ENCODE data around the gene FAM20A. TPM values are rescaled to one million over a fixed set of nuclear protein-coding genes. Genes with fewer than 3 reads are reported as not detected.

FAM20A gene
- total RNA-seq, 1 experiment from 2014 or later: 0.11 TPM

GRCh38 chr17:68491381-68492231 is 109.6 kb downstream of the FAM20A start:
- TF ChIP-seq CTCF (conservative IDR thresholded peaks at IDR 0.05; ENCODE audit: low read depth, low read length): no peak
- TF ChIP-seq EZH2phosphoT487 (IDR thresholded peaks at IDR 0.05; ENCODE audit: borderline replicate concordance, low read length): no peak
- TF ChIP-seq EZH2 (IDR thresholded peaks at IDR 0.05; ENCODE audit: low read length, unreplicated experiment): no peak
- BruUV-seq (replicated peaks): no TSS peak
- ChIA-PET CTCF (no interaction called here), POLR2A (ENCODE audit: unreplicated experiment) (no interaction called here)
- H3K9ac ChIP-seq (ENCODE audit: low read length): no peak overlapping the region
- intact Hi-C loops (cut with micrococcal nuclease): no loop called here
- H3K4me3 ChIP-seq (ENCODE audit: low read length): 0 out of 2 replicates have a peak overlapping the region, but pooled peaks have one; percentile 6
- ATAC-seq: peak; percentile 70
- H3K4me1 ChIP-seq (ENCODE audit: insufficient read depth, low read length): peaks cover 7% of the 10 kb centered on the region; the same call in 1 of the 2 replicates
- H3K9me2 ChIP-seq (replicated peaks; ENCODE audit: low read length): no peaks in the 10 kb centered on the region
- H3K79me2 ChIP-seq (ENCODE audit: low read length): no peaks in the 10 kb centered on the region
- no peaks in the 10 kb centered on the region for H3F3A ChIP-seq (ENCODE audit: low read length, unreplicated experiment)
- no peaks in the 10 kb centered on the region for H3K9me3 ChIP-seq (ENCODE audit: low read length)
- peak; percentile 47 for DNase-seq
- no peaks in the 10 kb centered on the region for H4K20me1 ChIP-seq (ENCODE audit: low read length)
- H3K27me3 ChIP-seq (ENCODE audit: low read length): peaks cover 2% of the 10 kb centered on the region; the same call in 1 of the 2 replicates
- H3K27ac ChIP-seq (ENCODE audit: low read length): no peak overlapping the region
- peak overlapping the region; percentile 57 for H3K4me2 ChIP-seq (ENCODE audit: low read length)
- no peaks in the 10 kb centered on the region for H3K36me3 ChIP-seq (ENCODE audit: low read depth, low read length)
- H2AFZ ChIP-seq (ENCODE audit: low read length): peak overlapping the region; percentile 24; the same call in 1 of the 2 replicates

GRCh38 chr17:68489919-68490318 is 111.2 kb downstream of the FAM20A start:
- Histone ChIP-seq H3K4me3 (ENCODE audit: low read length) (no peak overlapping the region), H3K9me3 (ENCODE audit: low read length) (no peaks in the 10 kb centered on the region), H2AFZ (ENCODE audit: low read length) (no peak overlapping the region), H3K9me2 (replicated peaks; ENCODE audit: low read length) (no peaks in the 10 kb centered on the region), H3F3A (ENCODE audit: low read length, unreplicated experiment) (no peaks in the 10 kb centered on the region), H3K9ac (ENCODE audit: low read length) (no peak overlapping the region), H3K27ac (ENCODE audit: low read length) (no peak overlapping the region), H3K36me3 (ENCODE audit: low read depth, low read length) (no peaks in the 10 kb centered on the region), H3K4me2 (ENCODE audit: low read length) (no peak overlapping the region), H3K27me3 (ENCODE audit: low read length) (peaks cover 18% of the 10 kb centered on the region), H4K20me1 (ENCODE audit: low read length) (no peaks in the 10 kb centered on the region), H3K4me1 (ENCODE audit: insufficient read depth, low read length) (peaks cover 7% of the 10 kb centered on the region; the same call in 1 of the 2 replicates), H3K79me2 (ENCODE audit: low read length) (no peaks in the 10 kb centered on the region)
- POLR2A ChIA-PET (ENCODE audit: unreplicated experiment): no interaction called here
- no TSS peak for BruUV-seq (replicated peaks)
- intact Hi-C loops (cut with micrococcal nuclease): no loop called here
- TF ChIP-seq EZH2phosphoT487 (IDR thresholded peaks at IDR 0.05; ENCODE audit: borderline replicate concordance, low read length): no peak
- no peak for TF ChIP-seq CTCF (conservative IDR thresholded peaks at IDR 0.05; ENCODE audit: low read depth, low read length)
- TF ChIP-seq EZH2 (IDR thresholded peaks at IDR 0.05; ENCODE audit: low read length, unreplicated experiment): no peak
- no peak for ATAC-seq
- CTCF ChIA-PET: no interaction called here
- DNase-seq: no peak

Other genes starting within 250 kb of the FAM20A start
- 19.6 and 20.2 TPM in 2 replicates for gene WIPI1, start 143.9 kb downstream of the FAM20A start, total RNA-seq (2014; rRNA removed)
- 208 and 214 TPM in 2 replicates for gene PRKAR1A, start 88.9 kb downstream of the FAM20A start, total RNA-seq (2014; rRNA removed)